ENCODE measurements around the gene PTPN3.

Gene PTPN3

GRCh38 chr9:109382585-109382984 is 115.5 kb downstream of the PTPN3 start:
- no peak overlapping the region for H2BK5ac ChIP-seq (ENCODE audit: low read depth, low read length, poor library complexity, severe bottlenecking)
- H3K4ac ChIP-seq (ENCODE audit: low read depth in 1 of 2, low read length in 2 of 2): no peak overlapping the region
- no peak overlapping the region for H3K4me3 ChIP-seq (ENCODE audit: insufficient read depth in 1 of 2, low read depth in 1 of 2, low read length in 2 of 2)
- no peaks in the 10 kb centered on the region for H3K9me3 ChIP-seq (ENCODE audit: control insufficient read depth, low read length)
- H2BK15ac ChIP-seq (ENCODE audit: low read depth, poor library complexity, severe bottlenecking): no peak overlapping the region
- no peaks in the 10 kb centered on the region for H3K79me1 ChIP-seq (replicated peaks; ENCODE audit: low read length, poor library complexity, severe bottlenecking)
- H3K14ac ChIP-seq (ENCODE audit: low read length in 2 of 2): no peak overlapping the region
- no peak overlapping the region for H3K18ac ChIP-seq (ENCODE audit: low read depth in 1 of 2, low read length in 2 of 2)
- H2BK12ac ChIP-seq (ENCODE audit: low read length in 2 of 2): no peak overlapping the region
- H3K4me2 ChIP-seq (ENCODE audit: low read length, poor library complexity, severe bottlenecking): no peak overlapping the region
- no peak overlapping the region for H2AK5ac ChIP-seq (ENCODE audit: low read length, severe bottlenecking)
- H3K4me1 ChIP-seq (ENCODE audit: control insufficient read depth, insufficient read depth, low read depth, low read length): peaks cover 9% of the 10 kb centered on the region
- no peak overlapping the region for H4K8ac ChIP-seq (ENCODE audit: low read length)
- WGBS: 100% methylated on average over 3 of the region's 3 CpGs
- peaks cover 0 to 72% of the 10 kb centered on the region in 2 experiments for H3K36me3 ChIP-seq (ENCODE audit: control insufficient read depth in 1 of 2, insufficient read depth in 2 of 2, low read depth in 1 of 2, low read length in 2 of 2)
- H3K9ac ChIP-seq (ENCODE audit: low read length): no peak overlapping the region
- no peak overlapping the region for H2BK120ac ChIP-seq (ENCODE audit: low read depth, low read length)
- no peak overlapping the region for H3K23ac ChIP-seq (ENCODE audit: low read length in 2 of 2)
- H4K91ac ChIP-seq (ENCODE audit: low read length): no peak overlapping the region
- no peak for DNase-seq
- peaks cover 0 to 45% of the 10 kb centered on the region in 2 experiments for H3K27me3 ChIP-seq (ENCODE audit: control insufficient read depth in 1 of 2, insufficient read depth in 1 of 2, low read length in 2 of 2)
- H2AFZ ChIP-seq (ENCODE audit: low read depth, low read length): no peak overlapping the region
- H3K27ac ChIP-seq (ENCODE audit: low read length, poor library complexity, severe bottlenecking): no peak overlapping the region

GRCh38 chr9:109382182-109382581 is 115.9 kb downstream of the PTPN3 start:
- no peak overlapping the region for H2AK5ac ChIP-seq (ENCODE audit: low read length, severe bottlenecking)
- H3K4me3 ChIP-seq (ENCODE audit: insufficient read depth in 1 of 2, low read depth in 1 of 2, low read length in 2 of 2): no peak overlapping the region
- no peak overlapping the region for H2BK12ac ChIP-seq (ENCODE audit: low read length in 2 of 2)
- no peak overlapping the region for H3K4me2 ChIP-seq (ENCODE audit: low read length, poor library complexity, severe bottlenecking)
- H3K4me1 ChIP-seq (ENCODE audit: control insufficient read depth, insufficient read depth, low read depth, low read length): peaks cover 9% of the 10 kb centered on the region
- peaks cover 0 to 46% of the 10 kb centered on the region in 2 experiments for H3K27me3 ChIP-seq (ENCODE audit: control insufficient read depth in 1 of 2, insufficient read depth in 1 of 2, low read length in 2 of 2)
- WGBS: 94% methylated on average over 13 of the region's 13 CpGs
- H2BK5ac ChIP-seq (ENCODE audit: low read depth, low read length, poor library complexity, severe bottlenecking): no peak overlapping the region
- peaks cover 0 to 71% of the 10 kb centered on the region in 2 experiments for H3K36me3 ChIP-seq (ENCODE audit: control insufficient read depth in 1 of 2, insufficient read depth in 2 of 2, low read depth in 1 of 2, low read length in 2 of 2)
- no peak overlapping the region for H3K9ac ChIP-seq (ENCODE audit: low read length)
- H3K14ac ChIP-seq (ENCODE audit: low read length in 2 of 2): no peak overlapping the region
- H3K27ac ChIP-seq (ENCODE audit: low read length, poor library complexity, severe bottlenecking): no peak overlapping the region
- no peak for DNase-seq
- no peak overlapping the region for H3K4ac ChIP-seq (ENCODE audit: low read depth in 1 of 2, low read length in 2 of 2)
- no peak overlapping the region for H2BK120ac ChIP-seq (ENCODE audit: low read depth, low read length)
- no peak overlapping the region for H3K23ac ChIP-seq (ENCODE audit: low read length in 2 of 2)
- no peaks in the 10 kb centered on the region for H3K9me3 ChIP-seq (ENCODE audit: control insufficient read depth, low read length)
- H4K8ac ChIP-seq (ENCODE audit: low read length): no peak overlapping the region
- H3K79me1 ChIP-seq (replicated peaks; ENCODE audit: low read length, poor library complexity, severe bottlenecking): no peaks in the 10 kb centered on the region
- H3K18ac ChIP-seq (ENCODE audit: low read depth in 1 of 2, low read length in 2 of 2): no peak overlapping the region
- no peak overlapping the region for H2AFZ ChIP-seq (ENCODE audit: low read depth, low read length)
- H4K91ac ChIP-seq (ENCODE audit: low read length): no peak overlapping the region
- H2BK15ac ChIP-seq (ENCODE audit: low read depth, poor library complexity, severe bottlenecking): no peak overlapping the region

GRCh38 chr9:109381011-109381729 is 116.9 kb downstream of the PTPN3 start:
- Histone ChIP-seq H2BK15ac (ENCODE audit: low read depth, poor library complexity, severe bottlenecking) (no peak overlapping the region), H3K14ac (ENCODE audit: low read length in 2 of 2) (no peak overlapping the region), H3K18ac (ENCODE audit: low read depth in 1 of 2, low read length in 2 of 2) (no peak overlapping the region), H2BK12ac (ENCODE audit: low read length in 2 of 2) (no peak overlapping the region), H3K36me3 (ENCODE audit: control insufficient read depth in 1 of 2, insufficient read depth in 2 of 2, low read depth in 1 of 2, low read length in 2 of 2) (peaks cover 0 to 61% of the 10 kb centered on the region in 2 experiments), H2BK5ac (ENCODE audit: low read depth, low read length, poor library complexity, severe bottlenecking) (no peak overlapping the region), H4K8ac (ENCODE audit: low read length) (no peak overlapping the region), H2BK120ac (ENCODE audit: low read depth, low read length) (no peak overlapping the region), H4K91ac (ENCODE audit: low read length) (no peak overlapping the region), H3K9me3 (ENCODE audit: control insufficient read depth, low read length) (no peaks in the 10 kb centered on the region), H3K4me1 (ENCODE audit: control insufficient read depth, insufficient read depth, low read depth, low read length) (peaks cover 9% of the 10 kb centered on the region), H3K9ac (ENCODE audit: low read length) (no peak overlapping the region), H2AK5ac (ENCODE audit: low read length, severe bottlenecking) (no peak overlapping the region), H3K27ac (ENCODE audit: low read length, poor library complexity, severe bottlenecking) (no peak overlapping the region), H3K23ac (ENCODE audit: low read length in 2 of 2) (no peak overlapping the region), H2AFZ (ENCODE audit: low read depth, low read length) (no peak overlapping the region), H3K79me1 (replicated peaks; ENCODE audit: low read length, poor library complexity, severe bottlenecking) (no peaks in the 10 kb centered on the region), H3K27me3 (ENCODE audit: control insufficient read depth in 1 of 2, insufficient read depth in 1 of 2, low read length in 2 of 2) (peaks cover 0 to 38% of the 10 kb centered on the region in 2 experiments), H3K4ac (ENCODE audit: low read depth in 1 of 2, low read length in 2 of 2) (no peak overlapping the region), H3K4me3 (ENCODE audit: insufficient read depth in 1 of 2, low read depth in 1 of 2, low read length in 2 of 2) (no peak overlapping the region), H3K4me2 (ENCODE audit: low read length, poor library complexity, severe bottlenecking) (no peak overlapping the region)
- WGBS: 91% methylated on average over 13 of the region's 13 CpGs
- DNase-seq: no peak

GRCh38 chr9:109379513-109379912 is 118.6 kb downstream of the PTPN3 start:
- Histone ChIP-seq H3K36me3 (ENCODE audit: control insufficient read depth in 1 of 2, insufficient read depth in 2 of 2, low read depth in 1 of 2, low read length in 2 of 2) (peaks cover 0 to 59% of the 10 kb centered on the region in 2 experiments), H2BK5ac (ENCODE audit: low read depth, low read length, poor library complexity, severe bottlenecking) (no peak overlapping the region), H4K8ac (ENCODE audit: low read length) (no peak overlapping the region), H2BK15ac (ENCODE audit: low read depth, poor library complexity, severe bottlenecking) (no peak overlapping the region), H4K91ac (ENCODE audit: low read length) (no peak overlapping the region), H2AK5ac (ENCODE audit: low read length, severe bottlenecking) (no peak overlapping the region), H3K9ac (ENCODE audit: low read length) (no peak overlapping the region), H3K27ac (ENCODE audit: low read length, poor library complexity, severe bottlenecking) (no peak overlapping the region), H3K79me1 (replicated peaks; ENCODE audit: low read length, poor library complexity, severe bottlenecking) (no peaks in the 10 kb centered on the region), H3K9me3 (ENCODE audit: control insufficient read depth, low read length) (no peaks in the 10 kb centered on the region), H2AFZ (ENCODE audit: low read depth, low read length) (no peak overlapping the region), H2BK120ac (ENCODE audit: low read depth, low read length) (no peak overlapping the region), H3K4me3 (ENCODE audit: insufficient read depth in 1 of 2, low read depth in 1 of 2, low read length in 2 of 2) (no peak overlapping the region), H3K18ac (ENCODE audit: low read depth in 1 of 2, low read length in 2 of 2) (no peak overlapping the region), H3K4me2 (ENCODE audit: low read length, poor library complexity, severe bottlenecking) (no peak overlapping the region), H3K4me1 (ENCODE audit: control insufficient read depth, insufficient read depth, low read depth, low read length) (peaks cover 9% of the 10 kb centered on the region), H3K27me3 (ENCODE audit: control insufficient read depth in 1 of 2, insufficient read depth in 1 of 2, low read length in 2 of 2) (peaks cover 0 to 44% of the 10 kb centered on the region in 2 experiments), H3K14ac (ENCODE audit: low read length in 2 of 2) (no peak overlapping the region), H3K23ac (ENCODE audit: low read length in 2 of 2) (no peak overlapping the region), H2BK12ac (ENCODE audit: low read length in 2 of 2) (no peak overlapping the region), H3K4ac (ENCODE audit: low read depth in 1 of 2, low read length in 2 of 2) (no peak overlapping the region)
- WGBS: 93% methylated on average over 7 of the region's 7 CpGs
- DNase-seq: no peak
